BJ (cell line): ENCODE measurements around the gene PSMB1. TPM values are rescaled to one million over a fixed set of nuclear protein-coding genes. Genes with fewer than 3 reads are reported as not detected.

Experiments used
- CTCF ChIA-PET: fragments of 350-600 bp; formaldehyde crosslinking; extraction: SDS; loops from one replicate; lab custom pipeline; 2021; ENCODE audit warnings: antibody characterized with exemption, inconsistent platforms; lab: Yijun Ruan, JAX
- POLR2A ChIA-PET: fragments of 300-600 bp; sonication (Branson Sonifier 250); formaldehyde crosslinking; extraction: SDS; loops from one replicate; lab custom pipeline; 2021; ENCODE audit warnings: antibody characterized with exemption; lab: Charles Lee
- DNase-seq: peaks from one replicate; pipeline ENCODE4 v3.0.0-alpha.2; 2011; ENCODE audit warnings: low read depth
- H3K27me3 ChIP-seq: 2 replicates; pipeline ENCODE4 v1.6.0; 2011; ENCODE audit warnings: low read length; ENCODE audit not compliant: control insufficient read depth, insufficient read depth
- H3K36me3 ChIP-seq: 2 replicates; pipeline ENCODE4 v1.5.1; 2011; ENCODE audit warnings: low read length; ENCODE audit not compliant: control insufficient read depth, insufficient read depth
- H3K4me3 ChIP-seq: 2 replicates; pipeline ENCODE4 v1.5.1; 2011; ENCODE audit warnings: low read depth, mild to moderate bottlenecking, control low read depth, low read length
- CTCF ChIP-seq: IDR thresholded peaks from 2 replicates; pipeline ENCODE4 v1.5.1; 2011; ENCODE audit warnings: low read depth, mild to moderate bottlenecking, control low read depth, inconsistent platforms, low read length, moderate library complexity; ENCODE audit not compliant: insufficient read depth
- polyA plus RNA-seq: library from polyadenylated mRNA; depleted of rRNA; stranded (reverse); fragments of >200 nt; gene quantifications from 2 replicates; pipeline ENCODE4 v1.2.3, GENCODE V29; 2011

Gene PSMB1
- polyA plus RNA-seq, 1 experiment = 344 TPM

GRCh38 chr6:170500955-170501590 lies 52.0 kb downstream of the PSMB1 start:
- no peaks in the 10 kb centered on the region; the same call in 1 of the 2 replicates for H3K27me3 ChIP-seq
- H3K36me3 ChIP-seq = no peaks in the 10 kb centered on the region
- TF ChIP-seq CTCF = no peak
- ChIA-PET CTCF (no interaction called here), POLR2A (no interaction called here)
- no peak overlapping the region for H3K4me3 ChIP-seq
- DNase-seq = no peak

GRCh38 chr6:170497841-170498301 lies 55.2 kb downstream of the PSMB1 start:
- no peak overlapping the region for H3K4me3 ChIP-seq
- TF ChIP-seq CTCF = no peak
- ChIA-PET CTCF (no interaction called here), POLR2A (no interaction called here)
- no peaks in the 10 kb centered on the region for H3K36me3 ChIP-seq
- no peaks in the 10 kb centered on the region; the same call in 1 of the 2 replicates for H3K27me3 ChIP-seq
- no peak for DNase-seq

- DNase-seq = no peak
- POLR2A ChIA-PET = no interaction called here
- Histone ChIP-seq H3K36me3 (no peaks in the 10 kb centered on the region), H3K4me3 (no peak overlapping the region), H3K27me3 (no peaks in the 10 kb centered on the region)
- no peak for TF ChIP-seq CTCF
- CTCF ChIA-PET = no interaction called here
These were observed 59.8 kb downstream of the PSMB1 start for GRCh38 chr6:170493354-170493753.

GRCh38 chr6:170490259-170490658 lies 62.8 kb downstream of the PSMB1 start:
- ChIA-PET POLR2A (no interaction called here), CTCF (interaction anchor here (1.0 kb wide), 1 partner anchor 27 kb away, joined by 3 read pairs; no protein-coding TSS in a partner anchor)
- H3K27me3 ChIP-seq = no peaks in the 10 kb centered on the region
- no peaks in the 10 kb centered on the region for H3K36me3 ChIP-seq
- H3K4me3 ChIP-seq = no peak overlapping the region
- TF ChIP-seq CTCF = no peak
- no peak for DNase-seq

GRCh38 chr6:170489836-170490235 lies 63.3 kb downstream of the PSMB1 start:
- ChIA-PET CTCF (interaction anchor here (1.7 kb wide), 1 partner anchor 28 kb away, joined by 5 read pairs; no protein-coding TSS in a partner anchor), POLR2A (no interaction called here)
- no peaks in the 10 kb centered on the region for H3K27me3 ChIP-seq
- no peaks in the 10 kb centered on the region for H3K36me3 ChIP-seq
- TF ChIP-seq CTCF = no peak
- DNase-seq = no peak
- no peak overlapping the region for H3K4me3 ChIP-seq
